A549 (cell line): ENCODE results near the gene UGT1A9. TPM values are rescaled to one million over a fixed set of nuclear protein-coding genes. Genes with fewer than 3 reads are reported as not detected.
A peak's percentile ranks its signal among the peaks of the same experiment; 100 is the strongest.

Source experiments
- ATAC-seq, 2 experiments: fragments of 200-7000 bp in 1 of 2; fragments of >200 bp in 1 of 2; cut with Nextera tagmentation in 1 of 2; cut with Tn5 transposase in 1 of 2; 3 replicates each; pipeline versions ENCODE4 v1.8.0 to v1.9.1; 2018 to 2020; ENCODE audit warnings: mild to moderate bottlenecking in 1 of 2, moderate library complexity in 1 of 2
- CTCF ChIA-PET: fragments of 300-600 bp; sonication (Branson Sonifier 250); formaldehyde crosslinking; extraction: SDS; loops from one replicate; lab custom pipeline; 2021; ENCODE audit warnings: antibody characterized with exemption, inconsistent platforms; lab: Yijun Ruan, JAX
- POLR2A ChIA-PET: fragments of 350-600 bp; formaldehyde crosslinking; extraction: SDS; loops from one replicate; lab custom pipeline; 2021; ENCODE audit warnings: antibody characterized with exemption, inconsistent platforms; lab: Yijun Ruan, JAX
- DNase-seq, 2 experiments: peaks; one replicate each; pipeline versions ENCODE4 v3.0.0 to v3.0.0-alpha.2; 2011 to 2016; ENCODE audit warnings: low read depth in 1 of 2, low spot score in 1 of 2
- FAIRE-seq: peaks from 2 replicates; lab custom pipeline; 2011; peaks lifted over from hg19 to GRCh38; lab: Jason Lieb, UNC
- H3K27ac ChIP-seq, 2 experiments: fragments of >200 bp; sonication (Bioruptor Twin); formaldehyde crosslinking; 3 replicates each; pipeline ENCODE4 v1.5.1; 2016 to 2017
- H3K4me1 ChIP-seq: fragments of >200 bp; sonication (Bioruptor Twin); formaldehyde crosslinking; 3 replicates; pipeline ENCODE4 v1.6.1; 2016
- H3K4me2 ChIP-seq: fragments of >200 bp; sonication (Bioruptor Twin); formaldehyde crosslinking; 3 replicates; pipeline ENCODE4 v1.6.1; 2016
- H3K4me3 ChIP-seq: fragments of >200 bp; sonication (Bioruptor Twin); formaldehyde crosslinking; 3 replicates; pipeline ENCODE4 v1.5.1; 2016
- H3K9me3 ChIP-seq: fragments of >200 bp; sonication (Bioruptor Twin); formaldehyde crosslinking; 3 replicates; pipeline ENCODE4 v1.6.1; 2016
- BHLHE40 ChIP-seq: IDR thresholded peaks from 2 replicates; pipeline ENCODE4 v1.6.1; 2012; ENCODE audit warnings: low read depth, low read length, inconsistent platforms
- CHD2 ChIP-seq: fragments of 150-350 bp; IDR thresholded peaks from 2 replicates; pipeline ENCODE4 v1.6.1; 2014; ENCODE audit warnings: low read length; ENCODE audit not compliant: partially characterized antibody
- CHD4 ChIP-seq: fragments of 200-600 bp; sonication (generic); IDR thresholded peaks from 2 replicates; pipeline ENCODE4 v1.6.1; 2016; ENCODE audit warnings: antibody characterized with exemption, mild to moderate bottlenecking, borderline replicate concordance
- FOSB ChIP-seq: fragments of 250-450 bp; sonication (Bioruptor Pico); IDR thresholded peaks from 2 replicates; pipeline ENCODE4 v1.5.0; 2020; ENCODE audit warnings: mild to moderate bottlenecking, moderate library complexity
- HOXB13 ChIP-seq: fragments of 250-450 bp; sonication (Bioruptor Pico); IDR thresholded peaks from 2 replicates; pipeline ENCODE4 v1.5.0; 2020; ENCODE audit warnings: low read depth, mild to moderate bottlenecking, moderate library complexity
- HOXB5 ChIP-seq: fragments of 250-450 bp; sonication (Bioruptor Pico); IDR thresholded peaks from 2 replicates; pipeline ENCODE4 v1.5.0; 2020; ENCODE audit warnings: mild to moderate bottlenecking, moderate library complexity
- MAFK ChIP-seq: fragments of 450-650 bp; IDR thresholded peaks from 2 replicates; pipeline ENCODE4 v1.6.1; 2014; ENCODE audit not compliant: partially characterized antibody
- MYC ChIP-seq: IDR thresholded peaks from 2 replicates; pipeline ENCODE4 v1.6.1; 2012; ENCODE audit warnings: mild to moderate bottlenecking, inconsistent platforms, low read length, improper control_type of control experiment, borderline replicate concordance
- NPAS2 ChIP-seq: fragments of 250-450 bp; sonication (Bioruptor Pico); IDR thresholded peaks from 2 replicates; pipeline ENCODE4 v1.8.0; 2022; ENCODE audit warnings: mild to moderate bottlenecking, moderate library complexity, borderline replicate concordance
- POLR2A ChIP-seq: IDR thresholded peaks from 2 replicates; pipeline ENCODE4 v1.6.1; 2012; ENCODE audit warnings: mild to moderate bottlenecking, low read length
- ZNF302 ChIP-seq: fragments of 250-450 bp; sonication (Bioruptor Pico); IDR thresholded peaks from 2 replicates; pipeline ENCODE4 v1.9.0; 2021; ENCODE audit warnings: inconsistent platforms, mild to moderate bottlenecking, moderate library complexity
- ZSCAN20 ChIP-seq: fragments of 250-450 bp; sonication (Bioruptor Pico); IDR thresholded peaks from 2 replicates; pipeline ENCODE4 v1.8.0; 2022; ENCODE audit warnings: mild to moderate bottlenecking, moderate library complexity
- WGBS: methylation state at CpG from one replicate; pipeline ENCODE4 v1.1.6; 2017; ENCODE audit errors: missing lambda C conversion rate; 5-methylcytosine and 5-hydroxymethylcytosine counted together
- polyA plus RNA-seq, 4 experiments: library from polyadenylated mRNA; depleted of rRNA in 3 of 4; stranded (reverse); fragments of >200 nt; fragmentation: RNase III in 1 of 4; extraction: RNeasy Plus Mini Kit Qiagen cat#74134 plus additional on column Dnase treatment in 1 of 4; gene quantifications; 2 replicates in 3 of 4; 3 replicates in 1 of 4; pipeline ENCODE4 v1.2.3, GENCODE V29; 2011 to 2017
- TF ChIP-seq, protein P1 (sequence below): fragments of 250-450 bp; sonication (Bioruptor Pico); IDR thresholded peaks from 2 replicates; pipeline ENCODE4 v1.5.0; 2020; ENCODE audit warnings: low read depth, mild to moderate bottlenecking, moderate library complexity
- TF ChIP-seq, protein P2 (sequence below): fragments of >200 bp; sonication (Bioruptor Twin); formaldehyde crosslinking; IDR thresholded peaks from 3 replicates; pipeline ENCODE4 v1.6.1; 2016
- TF ChIP-seq, protein P3 (sequence below): fragments of 250-450 bp; sonication (Bioruptor Pico); IDR thresholded peaks from 2 replicates; pipeline ENCODE4 v1.5.0; 2021; ENCODE audit warnings: mild to moderate bottlenecking, moderate library complexity, borderline replicate concordance
- TF ChIP-seq, protein P4 (sequence below): fragments of >200 bp; sonication (Bioruptor Twin); formaldehyde crosslinking; IDR thresholded peaks from 3 replicates; pipeline ENCODE4 v1.5.1; 2016

UGT1A9 gene
- polyA plus RNA-seq, 2 of the 4 experiments (the other 2 are of a cell fraction) = 11.0 to 13.1 TPM

GRCh38 chr2:233780771-233781170, 109.1 kb downstream of the UGT1A9 start:
- 92% methylated on average over 4 of the region's 4 CpGs for WGBS
- no peak for ATAC-seq
- Histone ChIP-seq H3K9me3 (peaks cover 23% of the 10 kb centered on the region), H3K27ac (no peak overlapping the region), H3K4me2 (no peak overlapping the region), H3K4me1 (no peaks in the 10 kb centered on the region), H3K4me3 (no peak overlapping the region)
- CTCF ChIA-PET = interaction anchor here (1.2 kb wide), 1 partner anchor 9 kb away, joined by 3 read pairs; no protein-coding TSS in a partner anchor
- TF ChIP-seq CHD4 (no peak), MYC (no peak), CHD2 (no peak), FOSB (CRISPR knock-in tag) (no peak), HOXB13 (CRISPR knock-in tag) (no peak), BHLHE40 (no peak), POLR2A (no peak), ZNF302 (CRISPR knock-in tag) (no peak), HOXB5 (no peak), MAFK (no peak), NPAS2 (CRISPR knock-in tag) (no peak)
- TF ChIP-seq, protein P1, sequence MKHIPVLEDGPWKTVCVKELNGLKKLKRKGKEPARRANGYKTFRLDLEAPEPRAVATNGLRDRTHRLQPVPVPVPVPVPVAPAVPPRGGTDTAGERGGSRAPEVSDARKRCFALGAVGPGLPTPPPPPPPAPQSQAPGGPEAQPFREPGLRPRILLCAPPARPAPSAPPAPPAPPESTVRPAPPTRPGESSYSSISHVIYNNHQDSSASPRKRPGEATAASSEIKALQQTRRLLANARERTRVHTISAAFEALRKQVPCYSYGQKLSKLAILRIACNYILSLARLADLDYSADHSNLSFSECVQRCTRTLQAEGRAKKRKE (CRISPR knock-in tag) = no peak
- TF ChIP-seq, protein P2, sequence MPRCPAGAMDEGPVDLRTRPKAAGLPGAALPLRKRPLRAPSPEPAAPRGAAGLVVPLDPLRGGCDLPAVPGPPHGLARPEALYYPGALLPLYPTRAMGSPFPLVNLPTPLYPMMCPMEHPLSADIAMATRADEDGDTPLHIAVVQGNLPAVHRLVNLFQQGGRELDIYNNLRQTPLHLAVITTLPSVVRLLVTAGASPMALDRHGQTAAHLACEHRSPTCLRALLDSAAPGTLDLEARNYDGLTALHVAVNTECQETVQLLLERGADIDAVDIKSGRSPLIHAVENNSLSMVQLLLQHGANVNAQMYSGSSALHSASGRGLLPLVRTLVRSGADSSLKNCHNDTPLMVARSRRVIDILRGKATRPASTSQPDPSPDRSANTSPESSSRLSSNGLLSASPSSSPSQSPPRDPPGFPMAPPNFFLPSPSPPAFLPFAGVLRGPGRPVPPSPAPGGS = no peak
- TF ChIP-seq, protein P3, sequence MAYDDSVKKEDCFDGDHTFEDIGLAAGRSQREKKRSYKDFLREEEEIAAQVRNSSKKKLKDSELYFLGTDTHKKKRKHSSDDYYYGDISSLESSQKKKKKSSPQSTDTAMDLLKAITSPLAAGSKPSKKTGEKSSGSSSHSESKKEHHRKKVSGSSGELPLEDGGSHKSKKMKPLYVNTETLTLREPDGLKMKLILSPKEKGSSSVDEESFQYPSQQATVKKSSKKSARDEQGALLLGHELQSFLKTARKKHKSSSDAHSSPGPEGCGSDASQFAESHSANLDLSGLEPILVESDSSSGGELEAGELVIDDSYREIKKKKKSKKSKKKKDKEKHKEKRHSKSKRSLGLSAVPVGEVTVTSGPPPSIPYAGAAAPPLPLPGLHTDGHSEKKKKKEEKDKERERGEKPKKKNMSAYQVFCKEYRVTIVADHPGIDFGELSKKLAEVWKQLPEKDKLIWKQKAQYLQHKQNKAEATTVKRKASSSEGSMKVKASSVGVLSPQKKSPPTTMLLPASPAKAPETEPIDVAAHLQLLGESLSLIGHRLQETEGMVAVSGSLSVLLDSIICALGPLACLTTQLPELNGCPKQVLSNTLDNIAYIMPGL (CRISPR knock-in tag) = no peak
- TF ChIP-seq, protein P4, sequence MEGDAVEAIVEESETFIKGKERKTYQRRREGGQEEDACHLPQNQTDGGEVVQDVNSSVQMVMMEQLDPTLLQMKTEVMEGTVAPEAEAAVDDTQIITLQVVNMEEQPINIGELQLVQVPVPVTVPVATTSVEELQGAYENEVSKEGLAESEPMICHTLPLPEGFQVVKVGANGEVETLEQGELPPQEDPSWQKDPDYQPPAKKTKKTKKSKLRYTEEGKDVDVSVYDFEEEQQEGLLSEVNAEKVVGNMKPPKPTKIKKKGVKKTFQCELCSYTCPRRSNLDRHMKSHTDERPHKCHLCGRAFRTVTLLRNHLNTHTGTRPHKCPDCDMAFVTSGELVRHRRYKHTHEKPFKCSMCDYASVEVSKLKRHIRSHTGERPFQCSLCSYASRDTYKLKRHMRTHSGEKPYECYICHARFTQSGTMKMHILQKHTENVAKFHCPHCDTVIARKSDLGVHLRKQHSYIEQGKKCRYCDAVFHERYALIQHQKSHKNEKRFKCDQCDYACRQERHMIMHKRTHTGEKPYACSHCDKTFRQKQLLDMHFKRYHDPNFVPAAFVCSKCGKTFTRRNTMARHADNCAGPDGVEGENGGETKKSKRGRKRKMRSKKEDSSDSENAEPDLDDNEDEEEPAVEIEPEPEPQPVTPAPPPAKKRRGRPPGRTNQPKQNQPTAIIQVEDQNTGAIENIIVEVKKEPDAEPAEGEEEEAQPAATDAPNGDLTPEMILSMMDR = no peak
- POLR2A ChIA-PET = no interaction called here
- no peak for DNase-seq
- no peak for FAIRE-seq

- Histone ChIP-seq H3K4me2 (no peak overlapping the region), H3K9me3 (0 out of 3 replicates have a peak, but pooled peaks cover 4% of the 10 kb centered on the region), H3K4me1 (no peaks in the 10 kb centered on the region), H3K4me3 (no peak overlapping the region), H3K27ac (peak overlapping the region in 1 of 2 experiments; percentile 39; a peak in 1 of 6 replicates)
- DNase-seq (no peak), ATAC-seq (no peak), FAIRE-seq (no peak)
- POLR2A ChIA-PET = no interaction called here
- 89% methylated on average over 7 of the region's 7 CpGs for WGBS
- CTCF ChIA-PET = interaction anchor here (0.6 kb wide), 1 partner anchor 9 kb away, joined by 3 read pairs; no protein-coding TSS in a partner anchor
- TF ChIP-seq FOSB (CRISPR knock-in tag) (no peak), ZSCAN20 (CRISPR knock-in tag) (no peak)
These were observed 117.9 kb downstream of the UGT1A9 start for GRCh38 chr2:233789554-233789953.
